ENCODE measurements around the gene MTMR12. TPM values are rescaled to one million over a fixed set of nuclear protein-coding genes. Genes with fewer than 3 reads are reported as not detected.

Gene MTMR12
- total and polyA plus RNA-seq, 7 donors = 6.5 to 49.9 (median 26.7) TPM

- Histone ChIP-seq H3K27ac (peak overlapping the region in 2 of 4 donors; percentile 35 to 47), H3K4me1 (peaks cover 0 to 22% (median 13%) of the 10 kb centered on the region in 4 donors), H3K9me3 (no peaks in the 10 kb centered on the region), H3K27me3 (no peaks in the 10 kb centered on the region), H3K4me3 (no peak overlapping the region), H3K36me3 (peaks cover 6 to 34% (median 20%) of the 10 kb centered on the region in 4 donors)
- WGBS, 2 donors = 60 to 72% methylated on average over 4 of the region's 4 CpGs
- intact Hi-C loops (cut with DNase I) = no loop called here
- no peak for DNase-seq
- TF ChIP-seq POLR2AphosphoS5 (IDR thresholded peaks at IDR 0.05) (no peak), POLR2A (IDR thresholded peaks at IDR 0.05) (no peak), EP300 (IDR thresholded peaks at IDR 0.05) (no peak), CTCF (IDR thresholded peaks at IDR 0.05) (no peak)
Observed at GRCh38 chr5:32276173-32276853, 36.4 kb downstream of the MTMR12 start.

GRCh38 chr5:32275396-32275741 lies 37.4 kb downstream of the MTMR12 start:
- 86 to 95% methylated on average over 3 of the region's 3 CpGs for WGBS, 2 donors
- no peaks in the 10 kb centered on the region for H3K27me3 ChIP-seq
- no peak for DNase-seq
- no peak for TF ChIP-seq POLR2AphosphoS5 (IDR thresholded peaks at IDR 0.05)
- TF ChIP-seq CTCF (IDR thresholded peaks at IDR 0.05) = no peak
- TF ChIP-seq EP300 (IDR thresholded peaks at IDR 0.05) = no peak
- no peak for TF ChIP-seq POLR2A (IDR thresholded peaks at IDR 0.05)
- peaks cover 0 to 22% (median 13%) of the 10 kb centered on the region in 4 donors for H3K4me1 ChIP-seq
- no peak overlapping the region for H3K4me3 ChIP-seq
- peaks cover 6 to 43% (median 24%) of the 10 kb centered on the region in 4 donors for H3K36me3 ChIP-seq
- H3K9me3 ChIP-seq = no peaks in the 10 kb centered on the region
- H3K27ac ChIP-seq = peak overlapping the region in 1 of 4 donors; percentile 27
- intact Hi-C loops (cut with DNase I) = no loop called here

- Histone ChIP-seq H3K4me1 (peaks cover 0 to 22% (median 13%) of the 10 kb centered on the region in 4 donors), H3K9me3 (no peaks in the 10 kb centered on the region), H3K36me3 (peaks cover 6 to 49% (median 25%) of the 10 kb centered on the region in 4 donors), H3K27me3 (no peaks in the 10 kb centered on the region), H3K27ac (peak overlapping the region in 2 of 4 donors; percentile 10 to 27), H3K4me3 (no peak overlapping the region)
- 85 to 92% methylated on average over 11 of the region's 11 CpGs for WGBS, 2 donors
- intact Hi-C loops (cut with DNase I) = no loop called here
- DNase-seq = no peak
- TF ChIP-seq POLR2AphosphoS5 (IDR thresholded peaks at IDR 0.05) (no peak), CTCF (IDR thresholded peaks at IDR 0.05) (no peak), EP300 (IDR thresholded peaks at IDR 0.05) (no peak), POLR2A (IDR thresholded peaks at IDR 0.05) (no peak)
Observed at GRCh38 chr5:32274548-32275395, 38.0 kb downstream of the MTMR12 start.

GRCh38 chr5:32273821-32274220 lies 38.9 kb downstream of the MTMR12 start:
- no peak overlapping the region for H3K27ac ChIP-seq
- intact Hi-C loops (cut with DNase I) = no loop called here
- 74 to 88% methylated on average over 2 of the region's 2 CpGs for WGBS, 2 donors
- H3K4me3 ChIP-seq = no peak overlapping the region
- no peaks in the 10 kb centered on the region for H3K9me3 ChIP-seq
- H3K36me3 ChIP-seq = peaks cover 6 to 59% (median 25%) of the 10 kb centered on the region in 4 donors
- no peaks in the 10 kb centered on the region for H3K27me3 ChIP-seq
- peaks cover 0 to 22% (median 13%) of the 10 kb centered on the region in 4 donors for H3K4me1 ChIP-seq
- no peak for TF ChIP-seq EP300 (IDR thresholded peaks at IDR 0.05)
- TF ChIP-seq POLR2A (IDR thresholded peaks at IDR 0.05) = no peak
- no peak for TF ChIP-seq POLR2AphosphoS5 (IDR thresholded peaks at IDR 0.05)
- no peak for TF ChIP-seq CTCF (IDR thresholded peaks at IDR 0.05)
- no peak for DNase-seq
